ENCODE data around the gene TRDMT1. TPM values are rescaled to one million over a fixed set of nuclear protein-coding genes. Genes with fewer than 3 reads are reported as not detected.

Gene TRDMT1
- total RNA-seq, 1 experiment from 2014 or later = 10.3 TPM

DNA sequence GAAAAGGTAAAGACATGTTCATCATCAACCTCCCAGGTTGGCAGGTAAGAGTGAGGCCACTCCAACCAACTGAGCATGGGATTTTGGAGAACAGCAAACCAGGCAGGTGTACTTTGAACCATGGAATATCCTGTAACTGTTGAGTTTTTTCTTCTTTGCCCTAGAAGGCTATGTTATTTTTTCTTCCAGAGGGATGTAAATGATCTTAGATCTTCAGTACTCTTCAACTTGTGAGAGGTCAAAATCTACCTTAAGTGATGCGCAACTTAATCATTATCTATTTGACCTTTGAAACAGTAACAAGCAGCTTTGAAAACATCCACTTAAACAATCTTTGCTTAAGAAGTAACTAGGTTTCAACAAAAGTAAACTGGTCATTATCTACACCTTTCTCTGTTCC is 71.7 kb downstream of the TRDMT1 start, which contains the start of gene CUBN:
Gene CUBN (minus strand): TSS at position 71 of the 400 bp plus-strand sequence. CDS start 46 bp downstream, at position 25.
- CTCF ChIA-PET = no interaction called here
- intact Hi-C loops (cut with micrococcal nuclease; ENCODE audit: unreplicated experiment) = no loop called here
- Mint-ChIP-seq H3K27ac (ENCODE audit: unreplicated experiment) (no peak within 1 kb of the TSS), H3K4me3 (ENCODE audit: low read depth, unreplicated experiment) (no peak within 1 kb of the TSS), H3K4me1 (ENCODE audit: low read depth, unreplicated experiment) (peaks cover 22% of the 10 kb centered on the region), H3K27me3 (ENCODE audit: unreplicated experiment) (no peaks in the 10 kb centered on the region), H3K9me3 (ENCODE audit: low read depth, unreplicated experiment) (no peaks in the 10 kb centered on the region), H3K36me3 (ENCODE audit: insufficient read depth, unreplicated experiment) (no peaks in the 10 kb centered on the region)
- TF ChIP-seq, protein P1, sequence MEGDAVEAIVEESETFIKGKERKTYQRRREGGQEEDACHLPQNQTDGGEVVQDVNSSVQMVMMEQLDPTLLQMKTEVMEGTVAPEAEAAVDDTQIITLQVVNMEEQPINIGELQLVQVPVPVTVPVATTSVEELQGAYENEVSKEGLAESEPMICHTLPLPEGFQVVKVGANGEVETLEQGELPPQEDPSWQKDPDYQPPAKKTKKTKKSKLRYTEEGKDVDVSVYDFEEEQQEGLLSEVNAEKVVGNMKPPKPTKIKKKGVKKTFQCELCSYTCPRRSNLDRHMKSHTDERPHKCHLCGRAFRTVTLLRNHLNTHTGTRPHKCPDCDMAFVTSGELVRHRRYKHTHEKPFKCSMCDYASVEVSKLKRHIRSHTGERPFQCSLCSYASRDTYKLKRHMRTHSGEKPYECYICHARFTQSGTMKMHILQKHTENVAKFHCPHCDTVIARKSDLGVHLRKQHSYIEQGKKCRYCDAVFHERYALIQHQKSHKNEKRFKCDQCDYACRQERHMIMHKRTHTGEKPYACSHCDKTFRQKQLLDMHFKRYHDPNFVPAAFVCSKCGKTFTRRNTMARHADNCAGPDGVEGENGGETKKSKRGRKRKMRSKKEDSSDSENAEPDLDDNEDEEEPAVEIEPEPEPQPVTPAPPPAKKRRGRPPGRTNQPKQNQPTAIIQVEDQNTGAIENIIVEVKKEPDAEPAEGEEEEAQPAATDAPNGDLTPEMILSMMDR (IDR thresholded peaks at IDR 0.05; ENCODE audit: unreplicated experiment) = no peak
- no peak for DNase-seq
- BruUV-seq (replicated peaks) = no TSS peak

DNA sequence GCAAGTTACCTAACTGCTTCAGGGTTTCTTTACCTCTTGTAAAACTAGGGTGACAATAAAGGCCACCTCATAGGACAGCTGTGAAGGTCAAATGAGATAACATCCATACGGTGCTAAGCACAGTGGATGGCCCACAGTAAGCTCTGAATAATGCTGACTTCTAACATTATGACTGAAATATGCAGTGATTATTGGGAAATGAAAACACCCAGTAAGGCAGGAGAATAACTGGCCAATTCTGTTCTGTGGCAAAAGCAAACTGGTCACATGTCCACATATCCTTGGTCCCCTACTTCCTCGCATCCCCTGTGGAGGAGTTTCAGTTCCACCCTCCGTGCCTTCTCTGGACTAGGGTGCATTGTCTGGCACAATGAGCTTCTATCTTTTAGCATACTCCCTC is 73.2 kb downstream of the TRDMT1 start:
- CTCF ChIA-PET = no interaction called here
- no peak for DNase-seq
- Mint-ChIP-seq H3K4me1 (ENCODE audit: low read depth, unreplicated experiment) (peaks cover 21% of the 10 kb centered on the region), H3K36me3 (ENCODE audit: insufficient read depth, unreplicated experiment) (no peaks in the 10 kb centered on the region), H3K27me3 (ENCODE audit: unreplicated experiment) (no peaks in the 10 kb centered on the region), H3K9me3 (ENCODE audit: low read depth, unreplicated experiment) (no peaks in the 10 kb centered on the region), H3K4me3 (ENCODE audit: low read depth, unreplicated experiment) (no peak overlapping the region), H3K27ac (ENCODE audit: unreplicated experiment) (no peak overlapping the region)
- intact Hi-C loops (cut with micrococcal nuclease; ENCODE audit: unreplicated experiment) = no loop called here
- no TSS peak for BruUV-seq (replicated peaks)
- TF ChIP-seq, protein P1 (IDR thresholded peaks at IDR 0.05; ENCODE audit: unreplicated experiment) = no peak

DNA sequence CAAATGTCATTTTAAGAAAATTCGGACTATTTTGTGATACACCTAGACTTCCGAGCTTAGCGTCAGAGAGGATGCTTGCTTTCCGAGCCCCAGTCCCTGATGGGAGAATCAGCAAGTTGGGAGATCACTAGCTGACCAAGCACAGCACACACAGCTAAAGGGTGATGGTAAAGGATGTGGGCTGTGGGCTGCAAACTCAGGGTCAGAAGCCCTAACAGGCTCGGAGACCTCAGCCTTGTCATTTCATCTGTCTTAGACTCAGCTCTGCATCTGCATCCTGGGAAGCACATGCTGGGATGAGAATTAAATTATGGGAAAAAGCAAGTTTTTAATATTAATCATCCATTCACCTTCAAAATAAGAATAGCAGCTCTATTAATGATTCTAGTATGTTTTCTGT is 75.1 kb downstream of the TRDMT1 start:
- CTCF ChIA-PET = interaction anchor here (0.5 kb wide), 1 partner anchor 105 kb away, joined by 4 read pairs; no protein-coding TSS in a partner anchor
- BruUV-seq (replicated peaks) = no TSS peak
- no peaks in the 10 kb centered on the region for H3K27me3 Mint-ChIP-seq (ENCODE audit: unreplicated experiment)
- DNase-seq = no peak
- no peaks in the 10 kb centered on the region for H3K36me3 Mint-ChIP-seq (ENCODE audit: insufficient read depth, unreplicated experiment)
- no peak overlapping the region for H3K27ac Mint-ChIP-seq (ENCODE audit: unreplicated experiment)
- no peaks in the 10 kb centered on the region for H3K9me3 Mint-ChIP-seq (ENCODE audit: low read depth, unreplicated experiment)
- TF ChIP-seq, protein P1 (IDR thresholded peaks at IDR 0.05; ENCODE audit: unreplicated experiment) = no peak
- H3K4me1 Mint-ChIP-seq (ENCODE audit: low read depth, unreplicated experiment) = peaks cover 15% of the 10 kb centered on the region
- no peak overlapping the region for H3K4me3 Mint-ChIP-seq (ENCODE audit: low read depth, unreplicated experiment)
- intact Hi-C loops (cut with micrococcal nuclease; ENCODE audit: unreplicated experiment) = no loop called here

DNA sequence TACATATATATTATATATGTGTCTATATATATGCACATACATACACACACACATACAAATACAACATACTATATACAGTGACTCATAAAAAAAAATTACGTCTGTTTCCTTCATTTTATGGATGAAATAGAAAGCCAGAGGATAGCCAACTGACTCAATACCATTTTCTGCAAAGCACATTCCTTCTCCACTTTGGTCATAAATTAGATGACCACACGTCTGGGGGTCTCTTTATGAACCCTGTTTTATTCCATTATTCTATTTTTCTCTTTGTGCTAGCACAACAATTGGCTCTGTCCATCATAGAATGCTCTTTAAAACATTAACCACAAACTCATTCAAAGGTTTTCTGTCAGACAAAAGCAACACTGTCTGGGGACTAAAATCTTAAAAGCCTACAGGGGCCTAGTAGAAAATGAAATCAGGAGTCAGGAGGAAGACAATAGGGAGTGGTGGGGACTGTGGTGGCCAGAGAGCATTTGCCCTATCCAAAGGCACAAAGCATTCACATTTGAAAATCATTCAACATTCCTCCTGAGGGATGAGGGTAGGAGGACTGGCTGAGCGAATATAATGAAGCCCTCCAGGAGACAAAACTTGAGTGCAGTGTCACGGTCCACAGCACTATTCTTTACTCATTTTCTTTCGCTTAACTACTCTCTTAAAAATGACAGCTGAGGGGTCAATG is 76.1 kb downstream of the TRDMT1 start:
- TF ChIP-seq, protein P1 (IDR thresholded peaks at IDR 0.05; ENCODE audit: unreplicated experiment) = no peak
- H3K36me3 Mint-ChIP-seq (ENCODE audit: insufficient read depth, unreplicated experiment) = no peaks in the 10 kb centered on the region
- H3K4me1 Mint-ChIP-seq (ENCODE audit: low read depth, unreplicated experiment) = peaks cover 15% of the 10 kb centered on the region
- H3K9me3 Mint-ChIP-seq (ENCODE audit: low read depth, unreplicated experiment) = no peaks in the 10 kb centered on the region
- no peak overlapping the region for H3K4me3 Mint-ChIP-seq (ENCODE audit: low read depth, unreplicated experiment)
- BruUV-seq (replicated peaks) = no TSS peak
- no peak overlapping the region for H3K27ac Mint-ChIP-seq (ENCODE audit: unreplicated experiment)
- no peak for DNase-seq
- CTCF ChIA-PET = no interaction called here
- intact Hi-C loops (cut with micrococcal nuclease; ENCODE audit: unreplicated experiment) = no loop called here
- no peaks in the 10 kb centered on the region for H3K27me3 Mint-ChIP-seq (ENCODE audit: unreplicated experiment)
